ENCODE results near the gene ATXN1.

The ATXN1 gene

GRCh38 chr6:16725145-16725864 lies 36.0 kb downstream of the ATXN1 start:
- Histone ChIP-seq H3K27ac (ENCODE audit: low read depth, low read length) (no peak overlapping the region), H4K20me1 (ENCODE audit: control insufficient read depth, insufficient read depth, low read depth, low read length) (no peaks in the 10 kb centered on the region), H3F3A (ENCODE audit: control insufficient read depth, insufficient read depth) (no peaks in the 10 kb centered on the region), H3K36me3 (ENCODE audit: control insufficient read depth, low read length) (no peaks in the 10 kb centered on the region), H3K9me2 (replicated peaks; ENCODE audit: control insufficient read depth, low read length) (no peaks in the 10 kb centered on the region), H3K4me3 (ENCODE audit: low read length) (no peak overlapping the region), H3K9me3 (ENCODE audit: control insufficient read depth, insufficient read depth, low read length) (no peaks in the 10 kb centered on the region), H3K79me2 (ENCODE audit: control insufficient read depth, low read length) (no peaks in the 10 kb centered on the region), H3K4me1 (ENCODE audit: control insufficient read depth, low read length) (peaks cover 13% of the 10 kb centered on the region), H3K4me2 (ENCODE audit: low read length) (no peak overlapping the region), H3K27me3 (ENCODE audit: control insufficient read depth, low read length) (no peaks in the 10 kb centered on the region)
- TF ChIP-seq CTCF (IDR thresholded peaks at IDR 0.05; ENCODE audit: low read depth, low read length, poor library complexity, severe bottlenecking) (no peak), EZH2phosphoT487 (IDR thresholded peaks at IDR 0.05; ENCODE audit: borderline replicate concordance, low read length) (no peak)

- Histone ChIP-seq H3K4me1 (ENCODE audit: control insufficient read depth, low read length) (peaks cover 13% of the 10 kb centered on the region), H3K9me2 (replicated peaks; ENCODE audit: control insufficient read depth, low read length) (no peaks in the 10 kb centered on the region), H3K36me3 (ENCODE audit: control insufficient read depth, low read length) (no peaks in the 10 kb centered on the region), H3K4me2 (ENCODE audit: low read length) (no peak overlapping the region), H3K27ac (ENCODE audit: low read depth, low read length) (no peak overlapping the region), H3K9me3 (ENCODE audit: control insufficient read depth, insufficient read depth, low read length) (no peaks in the 10 kb centered on the region), H3F3A (ENCODE audit: control insufficient read depth, insufficient read depth) (no peaks in the 10 kb centered on the region), H3K27me3 (ENCODE audit: control insufficient read depth, low read length) (no peaks in the 10 kb centered on the region), H3K4me3 (ENCODE audit: low read length) (no peak overlapping the region), H3K79me2 (ENCODE audit: control insufficient read depth, low read length) (no peaks in the 10 kb centered on the region), H4K20me1 (ENCODE audit: control insufficient read depth, insufficient read depth, low read depth, low read length) (no peaks in the 10 kb centered on the region)
- no peak for TF ChIP-seq EZH2phosphoT487 (IDR thresholded peaks at IDR 0.05; ENCODE audit: borderline replicate concordance, low read length)
- no peak for TF ChIP-seq CTCF (IDR thresholded peaks at IDR 0.05; ENCODE audit: low read depth, low read length, poor library complexity, severe bottlenecking)
Observed at GRCh38 chr6:16723826-16724225, 37.4 kb downstream of the ATXN1 start.

DNA sequence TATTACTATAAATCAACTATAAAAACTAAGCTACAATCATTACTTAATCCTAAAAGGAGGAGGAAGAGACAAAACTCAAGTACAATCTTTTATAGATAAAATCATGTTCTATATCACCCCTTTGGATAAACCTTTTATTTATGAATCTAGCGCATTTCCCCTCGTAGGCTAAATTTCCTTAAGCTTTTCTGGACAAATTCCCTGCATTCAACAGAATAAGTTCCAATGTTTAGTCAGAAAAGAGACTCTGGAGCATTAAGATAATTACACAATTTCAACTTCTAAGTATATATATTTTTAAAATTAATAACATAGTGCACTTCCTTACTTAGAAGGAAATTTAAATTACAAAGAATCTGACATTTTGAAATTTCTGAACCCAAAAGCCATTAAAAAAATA lies 37.9 kb downstream of the ATXN1 start:
- no peaks in the 10 kb centered on the region for H3K79me2 ChIP-seq (ENCODE audit: control insufficient read depth, low read length)
- H4K20me1 ChIP-seq (ENCODE audit: control insufficient read depth, insufficient read depth, low read depth, low read length) = no peaks in the 10 kb centered on the region
- H3K9me2 ChIP-seq (replicated peaks; ENCODE audit: control insufficient read depth, low read length) = no peaks in the 10 kb centered on the region
- no peak overlapping the region for H3K4me2 ChIP-seq (ENCODE audit: low read length)
- no peaks in the 10 kb centered on the region for H3K36me3 ChIP-seq (ENCODE audit: control insufficient read depth, low read length)
- TF ChIP-seq CTCF (IDR thresholded peaks at IDR 0.05; ENCODE audit: low read depth, low read length, poor library complexity, severe bottlenecking) (no peak), EZH2phosphoT487 (IDR thresholded peaks at IDR 0.05; ENCODE audit: borderline replicate concordance, low read length) (no peak)
- no peak overlapping the region for H3K27ac ChIP-seq (ENCODE audit: low read depth, low read length)
- peaks cover 13% of the 10 kb centered on the region for H3K4me1 ChIP-seq (ENCODE audit: control insufficient read depth, low read length)
- H3F3A ChIP-seq (ENCODE audit: control insufficient read depth, insufficient read depth) = no peaks in the 10 kb centered on the region
- H3K9me3 ChIP-seq (ENCODE audit: control insufficient read depth, insufficient read depth, low read length) = no peaks in the 10 kb centered on the region
- no peak overlapping the region for H3K4me3 ChIP-seq (ENCODE audit: low read length)
- H3K27me3 ChIP-seq (ENCODE audit: control insufficient read depth, low read length) = no peaks in the 10 kb centered on the region
